ENCODE measurements around the gene MAVS. TPM values are rescaled to one million over a fixed set of nuclear protein-coding genes. Genes with fewer than 3 reads are reported as not detected.

Gene MAVS
- total RNA-seq, 1 experiment from 2014 or later, result 32.3 TPM

Small RNAs within 50 kb of the gene (microRNA-seq; reads per million reads assigned to microRNA genes)
- gene MIR103A2 (ENCODE audit: unreplicated experiment), result not detected
- not detected for gene MIR103B2 (ENCODE audit: unreplicated experiment)

Other genes with a start within 250 kb of the MAVS start
- not detected for gene GFRA4, start 183.4 kb upstream of the MAVS start, total RNA-seq (2021; ENCODE audit: unreplicated experiment)
- 0.62 TPM for gene ADAM33, start 164.8 kb upstream of the MAVS start, total RNA-seq (2021; ENCODE audit: unreplicated experiment)
- gene SIGLEC1, start 134.2 kb upstream of the MAVS start, total RNA-seq (2021; ENCODE audit: unreplicated experiment), result 0.03 TPM
- 0.21 TPM for gene HSPA12B, start 114.1 kb upstream of the MAVS start, total RNA-seq (2021; ENCODE audit: unreplicated experiment)
- gene ADISSP, start 79.1 kb upstream of the MAVS start, total RNA-seq (2021; ENCODE audit: unreplicated experiment), result 100 TPM
- 0.41 TPM for gene SPEF1, start 65.4 kb upstream of the MAVS start, total RNA-seq (2021; ENCODE audit: unreplicated experiment)
- gene CENPB, start 60.1 kb upstream of the MAVS start, total RNA-seq (2021; ENCODE audit: unreplicated experiment), result 154 TPM
- gene CDC25B, start 50.5 kb upstream of the MAVS start, total RNA-seq (2021; ENCODE audit: unreplicated experiment), result 170 TPM
- 23.1 TPM for gene AP5S1, start 26.3 kb upstream of the MAVS start, total RNA-seq (2021; ENCODE audit: unreplicated experiment)
- 40.9 TPM for gene PANK2, start 42.6 kb downstream of the MAVS start, total RNA-seq (2021; ENCODE audit: unreplicated experiment)
- gene RNF24, start 168.7 kb downstream of the MAVS start, total RNA-seq (2021; ENCODE audit: unreplicated experiment), result 8.3 TPM

Measured in Panc1 (cell line).